ENCODE results near the gene GFRA4.

- TF ChIP-seq REST (IDR thresholded peaks at IDR 0.05; ENCODE audit: low read depth) (no peak), MAX (IDR thresholded peaks at IDR 0.05) (no peak), ZBTB7A (IDR thresholded peaks at IDR 0.05; ENCODE audit: low read depth) (no peak), NFIC (IDR thresholded peaks at IDR 0.05) (no peak), EP300 (IDR thresholded peaks at IDR 0.05; ENCODE audit: borderline replicate concordance) (no peak)
Observed at GRCh38 chr20:3707508-3707899, 44.3 kb upstream of the GFRA4 start.
